GM12878 (cell line): ENCODE measurements around the gene FOXA2. TPM values are rescaled to one million over a fixed set of nuclear protein-coding genes. Genes with fewer than 3 reads are reported as not detected.

Experiments
- ATAC-seq: fragments of 200-7000 bp; cut with Tn5 transposase; 3 replicates; pipeline ENCODE4 v1.9.1; 2020; ENCODE audit warnings: mild to moderate bottlenecking, moderate library complexity
- BruUV-seq: library from RNA; stranded (reverse); fragments of 400-500 nt; replicated peaks from 2 replicates; lab custom pipeline; 2021; lab: Mats Ljungman, UMichigan
- CTCF ChIA-PET: fragments of 300-600 bp; sonication (Branson Sonifier 250); formaldehyde crosslinking; extraction: SDS; loops from one replicate; lab custom pipeline; 2021; ENCODE audit warnings: inconsistent platforms; lab: Yijun Ruan, JAX
- POLR2A ChIA-PET: fragments of 350-600 bp; formaldehyde crosslinking; extraction: SDS; loops from one replicate; lab custom pipeline; 2021; ENCODE audit warnings: inconsistent platforms; lab: Charles Lee
- RAD21 ChIA-PET: fragments of 300-600 bp; sonication (Branson Sonifier 250); formaldehyde crosslinking; loops from one replicate; lab custom pipeline; 2023; ENCODE audit warnings: antibody characterized with exemption; ENCODE audit not compliant: unreplicated experiment; lab: Charles Lee
- SMC1A ChIA-PET: fragments of 300-600 bp; sonication (Branson Sonifier 250); formaldehyde crosslinking; loops from one replicate; lab custom pipeline; 2023; ENCODE audit not compliant: unreplicated experiment, uncharacterized antibody; lab: Charles Lee
- DNase-seq: peaks from one replicate; pipeline ENCODE4 v3.0.0-alpha.2; 2011; ENCODE audit warnings: low read depth, low spot score
- FAIRE-seq: peaks from 3 replicates; lab custom pipeline; 2011; peaks lifted over from hg19 to GRCh38; lab: Jason Lieb, UNC
- H2AFZ ChIP-seq: 2 replicates; pipeline ENCODE4 v1.6.0; 2011; ENCODE audit warnings: low read depth, low read length, control low read depth; ENCODE audit not compliant: control insufficient read depth
- H3K27ac ChIP-seq: 2 replicates; pipeline ENCODE4 v1.5.1; 2011; ENCODE audit warnings: control low read depth; ENCODE audit not compliant: control insufficient read depth, insufficient read depth
- H3K27me3 ChIP-seq, 2 experiments: replicated peaks in 1 of 2; 2 replicates each; pipeline versions ENCODE4 v1.6.0 to v1.6.1; 2011; ENCODE audit warnings: low read length in 1 of 2; ENCODE audit not compliant: control insufficient read depth in 2 of 2, insufficient read depth in 2 of 2
- H3K36me3 ChIP-seq, 2 experiments: 2 replicates each; pipeline ENCODE4 v1.5.1; 2011; ENCODE audit warnings: low read length in 1 of 2; ENCODE audit not compliant: control insufficient read depth in 2 of 2, insufficient read depth in 2 of 2
- H3K4me1 ChIP-seq: 2 replicates; pipeline ENCODE4 v1.6.1; 2011; ENCODE audit warnings: mild to moderate bottlenecking, low read length, moderate library complexity, mixed read lengths; ENCODE audit not compliant: control insufficient read depth, insufficient read depth
- H3K4me2 ChIP-seq: 2 replicates; pipeline ENCODE4 v1.6.0; 2011; ENCODE audit warnings: control low read depth; ENCODE audit not compliant: control insufficient read depth, insufficient read depth
- H3K4me3 ChIP-seq: fragments of 200-600 bp; sonication (generic); 2 replicates; pipeline ENCODE4 v1.5.1; 2016
- H3K79me2 ChIP-seq: 2 replicates; pipeline ENCODE4 v1.6.0; 2011; ENCODE audit warnings: low read length; ENCODE audit not compliant: control insufficient read depth, insufficient read depth
- H3K9ac ChIP-seq: 2 replicates; pipeline ENCODE4 v1.8.0; 2011; ENCODE audit warnings: low read length, control low read depth, mixed read lengths; ENCODE audit not compliant: control insufficient read depth, insufficient read depth
- H3K9me3 ChIP-seq: replicated peaks from 3 replicates; pipeline ENCODE4 v1.5.1; 2011; ENCODE audit warnings: mild to moderate bottlenecking, low read length; ENCODE audit not compliant: control insufficient read depth, insufficient read depth
- H4K20me1 ChIP-seq: 2 replicates; pipeline ENCODE4 v1.6.0; 2011; ENCODE audit not compliant: control insufficient read depth, insufficient read depth
- ATF7 ChIP-seq: fragments of 450-650 bp; IDR thresholded peaks from 2 replicates; pipeline ENCODE4 v1.6.1; 2016; ENCODE audit warnings: low read depth, mild to moderate bottlenecking
- CHD1 ChIP-seq: IDR thresholded peaks from 2 replicates; pipeline ENCODE4 v1.6.1; 2012; ENCODE audit warnings: low read depth, low read length, improper control_type of control experiment
- HDGF ChIP-seq: fragments of 450-650 bp; IDR thresholded peaks from 2 replicates; pipeline ENCODE4 v1.6.1; 2016; ENCODE audit warnings: antibody characterized with exemption
- SMAD5 ChIP-seq: IDR thresholded peaks from 2 replicates; pipeline ENCODE4 v1.6.1; 2016; ENCODE audit warnings: antibody characterized with exemption, low read depth
- SUZ12 ChIP-seq: fragments of 200-600 bp; sonication (generic); IDR thresholded peaks from one replicate; pipeline ENCODE4 v1.6.1; 2018; ENCODE audit warnings: antibody characterized with exemption, mild to moderate bottlenecking; ENCODE audit not compliant: unreplicated experiment
- TARDBP ChIP-seq: IDR thresholded peaks from 2 replicates; pipeline ENCODE4 v1.6.1; 2016; ENCODE audit warnings: borderline replicate concordance
- YBX1 ChIP-seq: fragments of 450-650 bp; IDR thresholded peaks from 2 replicates; pipeline ENCODE4 v1.6.1; 2016; ENCODE audit warnings: antibody characterized with exemption
- ZNF384 ChIP-seq: IDR thresholded peaks from 2 replicates; pipeline ENCODE4 v1.6.1; 2012; ENCODE audit warnings: low read depth, mild to moderate bottlenecking, low read length, improper control_type of control experiment, borderline replicate concordance
- WGBS: methylation state at CpG from one replicate; pipeline ENCODE4 v1.1.6; 2016; ENCODE audit warnings: low lambda C conversion rate; ENCODE audit not compliant: insufficient replicate concordance, insufficient coverage; ENCODE audit errors: missing lambda C conversion rate; 5-methylcytosine and 5-hydroxymethylcytosine counted together
- in situ Hi-C: fragments of 300-500 bp; cut with MboI; formaldehyde crosslinking; loops from 9 replicates; pipeline ENCODE4 v1.14.3; 2018; ENCODE audit warnings: mixed read lengths
- intact Hi-C: fragments of 100-400 bp; cut with micrococcal nuclease; formaldehyde crosslinking; loops from one replicate; pipeline ENCODE4 v1.14.2; 2022; ENCODE audit not compliant: unreplicated experiment
- polyA plus RNA-seq, 11 experiments: library from polyadenylated mRNA; depleted of rRNA in 4 of 11; unstranded in 6 of 11; stranded (reverse) in 5 of 11; fragments of >200 nt; fragmentation: Nextera tagmentation in 4 of 11; fragmentation: Illumina TruSeq in 1 of 11; extraction: Ambion mirVana in 4 of 11; extraction: Trizol in 1 of 11; gene quantifications; 1 replicate in 1 of 11; 2 replicates in 10 of 11; pipeline versions ENCODE4 v1.2.1 to v1.2.3, GENCODE V29; 2011 to 2016; ENCODE audit warnings: inconsistent platforms in 2 of 11, missing spikeins in 2 of 11, low read depth in 1 of 11
- total RNA-seq, 4 experiments: library from RNA; depleted of rRNA in 3 of 4; stranded (reverse); fragments of >200 nt in 3 of 4; fragmentation: Illumina TruSeq in 1 of 4; extraction: Trizol in 1 of 4; gene quantifications; 2 replicates each; pipeline versions ENCODE4 v1.2.1 to v1.2.3, GENCODE V29; 2013 to 2021
- TF ChIP-seq, protein P1 (sequence below): IDR thresholded peaks from 2 replicates; pipeline ENCODE4 v1.6.1; 2012; ENCODE audit warnings: improper control_type of control experiment, low read depth, low read length; ENCODE audit not compliant: insufficient replicate concordance
- TF ChIP-seq, protein P2 (sequence below): IDR thresholded peaks from 2 replicates; pipeline ENCODE4 v1.6.1; 2011; ENCODE audit warnings: borderline replicate concordance, low read depth, mild to moderate bottlenecking, moderate library complexity, low read length; ENCODE audit not compliant: insufficient read depth, poor library complexity, severe bottlenecking
- TF ChIP-seq, protein P3 (sequence below): fragments of 450-650 bp; IDR thresholded peaks from 2 replicates; pipeline ENCODE4 v1.6.1; 2018; ENCODE audit warnings: mild to moderate bottlenecking, low read depth, moderate library complexity; ENCODE audit not compliant: partially characterized antibody
- TF ChIP-seq, protein P4 (sequence below): IDR thresholded peaks from 2 replicates; pipeline ENCODE4 v1.6.1; 2011; ENCODE audit warnings: low read depth, mild to moderate bottlenecking, low read length, moderate library complexity, borderline replicate concordance; ENCODE audit errors: extremely low read depth
- TF ChIP-seq, protein P5 (sequence below): IDR thresholded peaks from 2 replicates; pipeline ENCODE4 v1.6.1; 2012; ENCODE audit warnings: low read depth, low read length, improper control_type of control experiment

The FOXA2 gene
- total and polyA plus RNA-seq, 10 of the 15 experiments (the other 5 are each of a cell fraction or from before 2014, with no cell fraction given) = not detected

DNA sequence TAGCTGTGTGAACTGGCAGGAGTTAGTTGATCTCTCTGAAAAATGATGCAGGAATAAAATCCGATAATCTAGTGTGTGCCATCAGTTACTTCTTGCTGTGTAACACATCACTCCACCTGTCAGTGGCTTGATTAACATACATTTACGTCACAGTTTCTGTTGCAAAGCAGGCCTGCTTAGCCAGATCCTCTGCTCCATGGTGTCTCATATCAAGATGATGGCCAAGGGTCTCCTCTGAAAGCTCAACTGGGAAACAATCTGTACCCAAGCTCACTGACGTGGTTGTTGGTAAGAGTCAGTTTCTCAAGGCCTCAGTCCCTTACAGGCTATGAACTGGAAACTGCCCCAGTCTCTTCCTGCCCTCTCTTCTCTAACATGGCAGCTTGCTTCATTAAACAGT is 51.8 kb downstream of the FOXA2 start (continued):
- TF ChIP-seq, protein P1, sequence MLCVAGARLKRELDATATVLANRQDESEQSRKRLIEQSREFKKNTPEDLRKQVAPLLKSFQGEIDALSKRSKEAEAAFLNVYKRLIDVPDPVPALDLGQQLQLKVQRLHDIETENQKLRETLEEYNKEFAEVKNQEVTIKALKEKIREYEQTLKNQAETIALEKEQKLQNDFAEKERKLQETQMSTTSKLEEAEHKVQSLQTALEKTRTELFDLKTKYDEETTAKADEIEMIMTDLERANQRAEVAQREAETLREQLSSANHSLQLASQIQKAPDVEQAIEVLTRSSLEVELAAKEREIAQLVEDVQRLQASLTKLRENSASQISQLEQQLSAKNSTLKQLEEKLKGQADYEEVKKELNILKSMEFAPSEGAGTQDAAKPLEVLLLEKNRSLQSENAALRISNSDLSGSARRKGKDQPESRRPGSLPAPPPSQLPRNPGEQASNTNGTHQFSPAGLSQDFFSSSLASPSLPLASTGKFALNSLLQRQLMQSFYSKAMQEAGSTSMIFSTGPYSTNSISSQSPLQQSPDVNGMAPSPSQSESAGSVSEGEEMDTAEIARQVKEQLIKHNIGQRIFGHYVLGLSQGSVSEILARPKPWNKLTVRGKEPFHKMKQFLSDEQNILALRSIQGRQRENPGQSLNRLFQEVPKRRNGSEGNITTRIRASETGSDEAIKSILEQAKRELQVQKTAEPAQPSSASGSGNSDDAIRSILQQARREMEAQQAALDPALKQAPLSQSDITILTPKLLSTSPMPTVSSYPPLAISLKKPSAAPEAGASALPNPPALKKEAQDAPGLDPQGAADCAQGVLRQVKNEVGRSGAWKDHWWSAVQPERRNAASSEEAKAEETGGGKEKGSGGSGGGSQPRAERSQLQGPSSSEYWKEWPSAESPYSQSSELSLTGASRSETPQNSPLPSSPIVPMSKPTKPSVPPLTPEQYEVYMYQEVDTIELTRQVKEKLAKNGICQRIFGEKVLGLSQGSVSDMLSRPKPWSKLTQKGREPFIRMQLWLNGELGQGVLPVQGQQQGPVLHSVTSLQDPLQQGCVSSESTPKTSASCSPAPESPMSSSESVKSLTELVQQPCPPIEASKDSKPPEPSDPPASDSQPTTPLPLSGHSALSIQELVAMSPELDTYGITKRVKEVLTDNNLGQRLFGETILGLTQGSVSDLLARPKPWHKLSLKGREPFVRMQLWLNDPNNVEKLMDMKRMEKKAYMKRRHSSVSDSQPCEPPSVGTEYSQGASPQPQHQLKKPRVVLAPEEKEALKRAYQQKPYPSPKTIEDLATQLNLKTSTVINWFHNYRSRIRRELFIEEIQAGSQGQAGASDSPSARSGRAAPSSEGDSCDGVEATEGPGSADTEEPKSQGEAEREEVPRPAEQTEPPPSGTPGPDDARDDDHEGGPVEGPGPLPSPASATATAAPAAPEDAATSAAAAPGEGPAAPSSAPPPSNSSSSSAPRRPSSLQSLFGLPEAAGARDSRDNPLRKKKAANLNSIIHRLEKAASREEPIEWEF = no peak

DNA sequence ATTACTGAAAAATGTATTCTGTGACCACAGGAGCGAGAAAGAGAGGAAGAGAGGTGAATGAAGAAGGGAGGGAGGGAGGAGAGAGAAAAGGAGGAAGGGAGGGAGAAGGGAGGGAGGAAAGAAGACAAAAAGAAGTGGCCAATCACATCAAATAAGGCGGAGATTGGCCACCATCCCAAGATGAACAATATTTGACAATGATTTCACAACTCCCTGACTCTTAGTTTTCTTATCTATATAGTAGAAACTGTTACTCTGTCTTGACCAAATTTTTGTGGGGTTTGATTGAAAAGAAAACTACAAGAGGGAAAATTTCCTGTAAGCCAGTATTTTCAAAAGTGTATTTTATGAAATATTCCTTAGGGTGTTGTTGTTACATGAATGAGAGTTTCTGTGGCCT is 52.6 kb downstream of the FOXA2 start:
- no peak overlapping the region for H3K9ac ChIP-seq
- H3K27ac ChIP-seq = no peak overlapping the region
- H3K4me1 ChIP-seq = no peaks in the 10 kb centered on the region
- FAIRE-seq (no peak), DNase-seq (no peak), ATAC-seq (no peak)
- no peak overlapping the region for H2AFZ ChIP-seq
- ChIA-PET RAD21 (no interaction called here), CTCF (interaction anchor here (0.6 kb wide), 1 partner anchor 9 kb away, joined by 3 read pairs; no protein-coding TSS in a partner anchor), POLR2A (no interaction called here), SMC1A (no interaction called here)
- no peaks in the 10 kb centered on the region for H3K27me3 ChIP-seq
- no peaks in the 10 kb centered on the region for H3K9me3 ChIP-seq
- no peaks in the 10 kb centered on the region for H3K79me2 ChIP-seq
- BruUV-seq = no TSS peak
- in situ Hi-C loops (no loop called here), intact Hi-C loops (no loop called here)
- H4K20me1 ChIP-seq = no peaks in the 10 kb centered on the region
- H3K36me3 ChIP-seq = no peaks in the 10 kb centered on the region
- WGBS = 0% methylated on average over 2 of the region's 2 CpGs
- no peak overlapping the region for H3K4me3 ChIP-seq
- no peak overlapping the region for H3K4me2 ChIP-seq
- TF ChIP-seq TARDBP = no peak
- TF ChIP-seq, protein P2, sequence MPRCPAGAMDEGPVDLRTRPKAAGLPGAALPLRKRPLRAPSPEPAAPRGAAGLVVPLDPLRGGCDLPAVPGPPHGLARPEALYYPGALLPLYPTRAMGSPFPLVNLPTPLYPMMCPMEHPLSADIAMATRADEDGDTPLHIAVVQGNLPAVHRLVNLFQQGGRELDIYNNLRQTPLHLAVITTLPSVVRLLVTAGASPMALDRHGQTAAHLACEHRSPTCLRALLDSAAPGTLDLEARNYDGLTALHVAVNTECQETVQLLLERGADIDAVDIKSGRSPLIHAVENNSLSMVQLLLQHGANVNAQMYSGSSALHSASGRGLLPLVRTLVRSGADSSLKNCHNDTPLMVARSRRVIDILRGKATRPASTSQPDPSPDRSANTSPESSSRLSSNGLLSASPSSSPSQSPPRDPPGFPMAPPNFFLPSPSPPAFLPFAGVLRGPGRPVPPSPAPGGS = no peak
- TF ChIP-seq HDGF = no peak
- TF ChIP-seq, protein P3, sequence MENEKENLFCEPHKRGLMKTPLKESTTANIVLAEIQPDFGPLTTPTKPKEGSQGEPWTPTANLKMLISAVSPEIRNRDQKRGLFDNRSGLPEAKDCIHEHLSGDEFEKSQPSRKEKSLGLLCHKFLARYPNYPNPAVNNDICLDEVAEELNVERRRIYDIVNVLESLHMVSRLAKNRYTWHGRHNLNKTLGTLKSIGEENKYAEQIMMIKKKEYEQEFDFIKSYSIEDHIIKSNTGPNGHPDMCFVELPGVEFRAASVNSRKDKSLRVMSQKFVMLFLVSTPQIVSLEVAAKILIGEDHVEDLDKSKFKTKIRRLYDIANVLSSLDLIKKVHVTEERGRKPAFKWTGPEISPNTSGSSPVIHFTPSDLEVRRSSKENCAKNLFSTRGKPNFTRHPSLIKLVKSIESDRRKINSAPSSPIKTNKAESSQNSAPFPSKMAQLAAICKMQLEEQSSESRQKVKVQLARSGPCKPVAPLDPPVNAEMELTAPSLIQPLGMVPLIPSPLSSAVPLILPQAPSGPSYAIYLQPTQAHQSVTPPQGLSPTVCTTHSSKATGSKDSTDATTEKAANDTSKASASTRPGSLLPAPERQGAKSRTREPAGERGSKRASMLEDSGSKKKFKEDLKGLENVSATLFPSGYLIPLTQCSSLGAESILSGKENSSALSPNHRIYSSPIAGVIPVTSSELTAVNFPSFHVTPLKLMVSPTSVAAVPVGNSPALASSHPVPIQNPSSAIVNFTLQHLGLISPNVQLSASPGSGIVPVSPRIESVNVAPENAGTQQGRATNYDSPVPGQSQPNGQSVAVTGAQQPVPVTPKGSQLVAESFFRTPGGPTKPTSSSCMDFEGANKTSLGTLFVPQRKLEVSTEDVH = no peak
- TF ChIP-seq SMAD5 = no peak
- TF ChIP-seq SUZ12 = no peak
- TF ChIP-seq CHD1 = no peak
- TF ChIP-seq, protein P4, sequence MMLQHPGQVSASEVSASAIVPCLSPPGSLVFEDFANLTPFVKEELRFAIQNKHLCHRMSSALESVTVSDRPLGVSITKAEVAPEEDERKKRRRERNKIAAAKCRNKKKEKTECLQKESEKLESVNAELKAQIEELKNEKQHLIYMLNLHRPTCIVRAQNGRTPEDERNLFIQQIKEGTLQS = no peak
- TF ChIP-seq ZNF384 = no peak
- no peak for TF ChIP-seq YBX1
- TF ChIP-seq, protein P5, sequence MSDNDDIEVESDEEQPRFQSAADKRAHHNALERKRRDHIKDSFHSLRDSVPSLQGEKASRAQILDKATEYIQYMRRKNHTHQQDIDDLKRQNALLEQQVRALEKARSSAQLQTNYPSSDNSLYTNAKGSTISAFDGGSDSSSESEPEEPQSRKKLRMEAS = no peak
- no peak for TF ChIP-seq ATF7
